GM19395 (cell line): Measurements from ENCODE around the gene NPY2R.

ENCODE experiments used
- ATAC-seq: cut with Tn5 transposase; IDR thresholded peaks from one replicate; pipeline ENCODE4 v1.9.1; 2021; ENCODE audit warnings: mild to moderate bottlenecking, moderate library complexity; ENCODE audit not compliant: unreplicated experiment

Gene NPY2R

GRCh38 chr4:155248002-155248896, 39.8 kb downstream of the NPY2R start:
- no peak for ATAC-seq

GRCh38 chr4:155249016-155249566, 40.7 kb downstream of the NPY2R start:
- ATAC-seq, result no peak

DNA sequence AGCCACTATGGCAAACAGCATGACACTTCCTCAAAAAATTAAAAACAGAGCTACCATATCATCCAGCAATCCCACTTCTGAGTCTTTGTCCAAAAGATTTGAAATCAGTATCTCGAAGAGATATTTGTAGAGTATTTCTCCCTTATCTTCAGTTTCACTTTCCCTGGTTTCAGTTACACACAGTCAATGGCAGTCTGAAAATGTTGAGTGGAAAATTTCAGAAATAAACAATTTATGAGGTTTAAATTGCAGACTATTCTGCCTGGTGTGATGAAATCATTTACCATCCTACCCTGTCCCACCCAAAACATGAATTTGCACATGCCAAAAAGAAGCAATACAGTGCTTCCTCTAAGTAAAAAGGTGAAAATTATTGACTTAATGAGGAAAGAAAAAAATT, 43.9 kb downstream of the NPY2R start:
- ATAC-seq, result no peak

GRCh38 chr4:155263480-155263879, 55.0 kb downstream of the NPY2R start:
- no peak for ATAC-seq

GRCh38 chr4:155265113-155265512, 56.7 kb downstream of the NPY2R start:
- ATAC-seq, result no peak
